Esophagus squamous epithelium (tissue), 5 donors: ENCODE data around the gene MRPL55. TPM values are rescaled to one million over a fixed set of nuclear protein-coding genes. Genes with fewer than 3 reads are reported as not detected.

Source experiments
- DNase-seq: peaks from one replicate; lab custom pipeline; 2025; lab: John Stamatoyannopoulos, UW
- H3K27ac ChIP-seq, 4 donors: fragments of 200-600 bp; sonication (generic); one replicate each; pipeline ENCODE4 v1.5.1; 2016 to 2019; ENCODE audit warnings: mild to moderate bottlenecking in 1 of 4
- H3K27me3 ChIP-seq, 4 donors: fragments of 200-600 bp; sonication (generic); 1 replicate in 3 of 4; 2 replicates in 1 of 4; pipeline versions ENCODE4 v1.5.1 to v1.6.0; 2017 to 2021; ENCODE audit warnings: antibody characterized with exemption in 1 of 4
- H3K36me3 ChIP-seq, 3 donors: fragments of 200-600 bp; sonication (generic); one replicate each; pipeline ENCODE4 v1.5.1; 2016 to 2019
- H3K4me1 ChIP-seq, 3 donors: fragments of 200-600 bp; sonication (generic); one replicate each; pipeline ENCODE4 v1.5.1; 2017 to 2019
- H3K4me3 ChIP-seq, 4 donors: fragments of 200-600 bp; sonication (generic); 1 replicate in 3 of 4; 2 replicates in 1 of 4; pipeline ENCODE4 v1.5.1; 2016 to 2019; ENCODE audit warnings: mild to moderate bottlenecking in 2 of 4, moderate library complexity in 1 of 4
- H3K9me3 ChIP-seq, 3 donors: fragments of 200-600 bp; sonication (generic); one replicate each; pipeline ENCODE4 v1.5.1; 2016 to 2019
- CTCF ChIP-seq, 6 experiments: fragments of 450-650 bp in 4 of 6; fragments of 200-600 bp in 2 of 6; sonication (generic) in 2 of 6; IDR thresholded peaks; one replicate each; pipeline ENCODE4 v1.5.1; 2016 to 2019; ENCODE audit warnings: antibody characterized with exemption in 6 of 6, mild to moderate bottlenecking in 4 of 6, moderate library complexity in 4 of 6
- POLR2A ChIP-seq, 4 donors: fragments of 450-650 bp; IDR thresholded peaks; one replicate each; pipeline ENCODE4 v1.6.1; 2017; ENCODE audit warnings: antibody characterized with exemption in 4 of 4, mild to moderate bottlenecking in 4 of 4, moderate library complexity in 3 of 4
- WGBS, 2 donors: methylation state at CpG; one replicate each; pipeline ENCODE4 v1.1.5; 2018; 5-methylcytosine and 5-hydroxymethylcytosine counted together
- intact Hi-C: fragments of 100-400 bp; cut with DNase I; formaldehyde crosslinking; loops from one replicate; pipeline ENCODE4 v1.15.0; 2022
- total RNA-seq, 4 donors: library from RNA; depleted of rRNA; stranded (reverse); fragments of >200 nt; gene quantifications; one replicate each; pipeline ENCODE4 v1.1.0, GENCODE V29; 2016
- donor health status: DM: yes; HTN: yes; CAD: no.

The MRPL55 gene
- total RNA-seq, 4 donors from 2014 or later: 33.8 to 62.2 (median 51.2) TPM

DNA sequence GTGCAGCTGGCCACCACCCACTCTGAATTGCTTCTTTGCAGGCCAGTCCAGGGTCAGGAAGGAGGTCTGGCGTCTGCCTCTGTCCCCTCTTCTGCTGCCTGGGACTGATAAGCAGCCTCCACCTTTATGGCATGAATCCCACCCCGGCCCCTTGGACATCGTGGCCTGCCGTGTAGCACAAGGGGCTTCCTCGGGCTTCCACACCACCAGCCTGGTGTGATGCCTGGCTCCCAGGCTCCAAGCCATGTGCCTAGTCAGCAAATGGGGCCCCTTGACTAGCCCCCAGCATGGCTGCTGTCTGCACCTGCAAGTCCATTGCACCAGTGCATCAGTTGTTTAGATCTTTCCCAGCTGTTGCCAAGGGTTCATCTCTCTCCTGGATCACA, 36.4 kb downstream of the MRPL55 start:
- intact Hi-C loops: loop anchor here (5.0 kb wide), 1 partner anchor 330 kb away; no protein-coding TSS in a partner anchor
- H3K27me3 ChIP-seq: peaks cover 0 to 50% (median 0%) of the 10 kb centered on the region in 4 donors
- H3K4me3 ChIP-seq: no peak overlapping the region
- WGBS, 2 donors: 60% methylated on average over 1 of the region's 5 CpGs; no CpG with 5 or more reads in 1 of the 2 donors
- no peaks in the 10 kb centered on the region for H3K4me1 ChIP-seq
- DNase-seq: no peak
- H3K9me3 ChIP-seq: no peaks in the 10 kb centered on the region
- H3K27ac ChIP-seq: no peak overlapping the region
- TF ChIP-seq CTCF (IDR thresholded peaks at IDR 0.05): no peak
- no peak for TF ChIP-seq POLR2A (IDR thresholded peaks at IDR 0.05)
- H3K36me3 ChIP-seq: no peaks in the 10 kb centered on the region

GRCh38 chr1:228071839-228072657, 37.1 kb downstream of the MRPL55 start:
- TF ChIP-seq CTCF (IDR thresholded peaks at IDR 0.05) (no peak), POLR2A (IDR thresholded peaks at IDR 0.05) (no peak)
- no peak overlapping the region for H3K27ac ChIP-seq
- 46 to 59% methylated on average over 6 to 7 of the region's 7 CpGs for WGBS, 2 donors
- H3K4me1 ChIP-seq: no peaks in the 10 kb centered on the region
- H3K27me3 ChIP-seq: peaks cover 0 to 56% (median 4%) of the 10 kb centered on the region in 4 donors
- H3K9me3 ChIP-seq: no peaks in the 10 kb centered on the region
- H3K36me3 ChIP-seq: no peaks in the 10 kb centered on the region
- H3K4me3 ChIP-seq: no peak overlapping the region
- intact Hi-C loops: loop anchor here (5.0 kb wide), 1 partner anchor 330 kb away; no protein-coding TSS in a partner anchor
- no peak for DNase-seq

DNA sequence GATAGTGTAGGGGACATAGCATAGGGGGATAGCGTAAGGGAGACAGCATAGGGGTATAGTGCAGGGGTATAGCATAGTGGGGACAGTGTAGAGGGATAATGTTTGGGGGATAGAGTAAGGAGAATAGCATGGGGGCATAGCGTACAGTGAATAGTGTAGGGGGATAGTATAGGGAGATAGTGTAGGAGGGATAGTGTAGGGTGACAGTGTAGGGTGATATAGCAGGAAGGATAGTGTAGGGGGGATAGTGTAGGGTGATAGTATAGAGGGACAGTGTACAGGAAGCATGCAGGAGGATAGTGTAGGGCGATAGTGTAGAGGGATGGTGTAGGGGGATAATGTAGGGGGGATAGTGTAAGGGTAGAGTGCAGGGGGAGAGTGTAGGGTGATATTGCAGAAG, 38.2 kb downstream of the MRPL55 start:
- no peaks in the 10 kb centered on the region for H3K4me1 ChIP-seq
- intact Hi-C loops: loop anchor here (5.0 kb wide), 1 partner anchor 329 kb away; no protein-coding TSS in a partner anchor
- no peak overlapping the region for H3K27ac ChIP-seq
- TF ChIP-seq CTCF (IDR thresholded peaks at IDR 0.05) (no peak), POLR2A (IDR thresholded peaks at IDR 0.05) (no peak)
- no peaks in the 10 kb centered on the region for H3K9me3 ChIP-seq
- no peak for DNase-seq
- H3K36me3 ChIP-seq: no peaks in the 10 kb centered on the region
- no peak overlapping the region for H3K4me3 ChIP-seq
- WGBS, 2 donors: 57 to 73% methylated on average over 3 of the region's 3 CpGs
- H3K27me3 ChIP-seq: peaks cover 0 to 68% (median 6%) of the 10 kb centered on the region in 4 donors

GRCh38 chr1:228070173-228070572, 38.9 kb downstream of the MRPL55 start:
- no peak overlapping the region for H3K4me3 ChIP-seq
- H3K4me1 ChIP-seq: no peaks in the 10 kb centered on the region
- intact Hi-C loops: loop anchor here (5.0 kb wide), 1 partner anchor 328 kb away; no protein-coding TSS in a partner anchor
- H3K27me3 ChIP-seq: peaks cover 0 to 75% (median 8%) of the 10 kb centered on the region in 4 donors
- no peaks in the 10 kb centered on the region for H3K9me3 ChIP-seq
- TF ChIP-seq POLR2A (IDR thresholded peaks at IDR 0.05) (no peak), CTCF (IDR thresholded peaks at IDR 0.05) (no peak)
- no peak for DNase-seq
- no peaks in the 10 kb centered on the region for H3K36me3 ChIP-seq
- WGBS, 2 donors: 38 to 58% methylated on average over 2 of the region's 2 CpGs
- no peak overlapping the region for H3K27ac ChIP-seq

- Histone ChIP-seq H3K27me3 (peaks cover 0 to 93% (median 16%) of the 10 kb centered on the region in 4 donors), H3K9me3 (no peaks in the 10 kb centered on the region), H3K36me3 (no peaks in the 10 kb centered on the region), H3K4me1 (no peaks in the 10 kb centered on the region), H3K4me3 (no peak overlapping the region), H3K27ac (no peak overlapping the region)
- intact Hi-C loops: no loop called here
- TF ChIP-seq POLR2A (IDR thresholded peaks at IDR 0.05) (no peak), CTCF (IDR thresholded peaks at IDR 0.05) (no peak)
- WGBS, 2 donors: 58 to 68% methylated on average over 7 of the region's 7 CpGs
- DNase-seq: no peak
Measured at GRCh38 chr1:228068359-228068758, 40.7 kb downstream of the MRPL55 start.
